HepG2 (cell line): ENCODE data around the gene WDR83. TPM values are rescaled to one million over a fixed set of nuclear protein-coding genes. Genes with fewer than 3 reads are reported as not detected.
A peak's percentile ranks its signal among the peaks of the same experiment; 100 is the strongest.

Source experiments
- ATAC-seq: fragments of 200-7000 bp; cut with Tn5 transposase; 3 replicates; pipeline ENCODE4 v1.9.1; 2020; ENCODE audit warnings: mild to moderate bottlenecking, moderate library complexity
- BruUV-seq: library from RNA; stranded (reverse); fragments of 400-500 nt; replicated peaks from 2 replicates; lab custom pipeline; 2021; lab: Mats Ljungman, UMichigan
- CTCF ChIA-PET: fragments of 300-600 bp; formaldehyde crosslinking; extraction: SDS; loops from one replicate; lab custom pipeline; 2021; ENCODE audit warnings: low total read pairs, inconsistent platforms, low intra/inter-chr PET ratio; lab: Yijun Ruan, JAX
- POLR2A ChIA-PET: fragments of 350-600 bp; sonication (Branson Sonifier 250); formaldehyde crosslinking; loops from one replicate; lab custom pipeline; 2020; ENCODE audit warnings: antibody characterized with exemption, inconsistent platforms; lab: Yijun Ruan, JAX
- DNase-seq: peaks from one replicate; pipeline ENCODE4 v3.0.0-alpha.2; 2015; ENCODE audit warnings: low spot score
- FAIRE-seq: peaks from 3 replicates; lab custom pipeline; 2011; peaks lifted over from hg19 to GRCh38; lab: Jason Lieb, UNC
- H2AFZ ChIP-seq: one replicate; pipeline ENCODE4 v1.6.1; 2011; ENCODE audit warnings: low read length, inconsistent platforms
- H3K27ac ChIP-seq: fragments of 300-600 bp; 3 replicates; pipeline ENCODE4 v1.8.0; 2011; ENCODE audit warnings: mixed run types, mild to moderate bottlenecking, mixed read lengths, low read length, inconsistent platforms; ENCODE audit not compliant: insufficient read depth; ENCODE audit errors: extremely low read length
- H3K27me3 ChIP-seq, 2 experiments: fragments of 200-600 bp in 1 of 2; 2 replicates in 1 of 2; 3 replicates in 1 of 2; pipeline versions ENCODE4 v1.6.0 to v1.8.0; 2011; ENCODE audit warnings: low read length in 2 of 2, mild to moderate bottlenecking in 2 of 2, moderate library complexity in 2 of 2, inconsistent platforms in 1 of 2; ENCODE audit not compliant: insufficient read depth in 2 of 2, control insufficient read depth in 1 of 2
- H3K36me3 ChIP-seq, 2 experiments: fragments of 200-600 bp in 1 of 2; replicated peaks in 1 of 2; 2 replicates in 1 of 2; 3 replicates in 1 of 2; pipeline versions ENCODE4 v1.5.1 to v1.8.0; 2011; ENCODE audit warnings: low read length in 2 of 2, inconsistent platforms in 1 of 2; ENCODE audit not compliant: insufficient read depth in 2 of 2, control insufficient read depth in 1 of 2
- H3K4me1 ChIP-seq: 2 replicates; pipeline ENCODE4 v1.5.1; 2012; ENCODE audit warnings: low read length, inconsistent platforms; ENCODE audit not compliant: insufficient read depth
- H3K4me2 ChIP-seq: 2 replicates; pipeline ENCODE4 v1.6.0; 2011; ENCODE audit warnings: low read depth, low read length, inconsistent platforms
- H3K4me3 ChIP-seq, 3 experiments: fragments of 200-600 bp in 1 of 3; sonication (generic), shearing (Covaris generic) in 1 of 3; replicated peaks in 1 of 3; 2 replicates each; pipeline ENCODE4 v1.5.1; 2011 to 2016; ENCODE audit warnings: low read length in 3 of 3, inconsistent platforms in 2 of 3, low read depth in 2 of 3, mild to moderate bottlenecking in 2 of 3, control low read depth in 1 of 3, mixed read lengths in 1 of 3; ENCODE audit not compliant: insufficient read depth in 1 of 3
- H3K79me2 ChIP-seq: one replicate; pipeline ENCODE4 v1.6.1; 2011; ENCODE audit warnings: low read length, inconsistent platforms; ENCODE audit not compliant: insufficient read depth
- H3K9ac ChIP-seq: 2 replicates; pipeline ENCODE4 v1.6.0; 2011; ENCODE audit warnings: mild to moderate bottlenecking, low read depth, low read length, inconsistent platforms; ENCODE audit not compliant: insufficient read depth
- H3K9me3 ChIP-seq: 2 replicates; pipeline ENCODE4 v1.5.1; 2012; ENCODE audit warnings: mild to moderate bottlenecking, low read length
- H4K20me1 ChIP-seq: 2 replicates; pipeline ENCODE4 v1.6.0; 2011; ENCODE audit warnings: inconsistent platforms, mild to moderate bottlenecking, low read length, moderate library complexity; ENCODE audit not compliant: insufficient read depth
- CBX1 ChIP-seq: IDR thresholded peaks from one replicate; pipeline ENCODE4 v1.6.1; 2016; ENCODE audit warnings: antibody characterized with exemption, low read depth
- MAZ ChIP-seq, 2 experiments: sonication (generic) in 1 of 2; formaldehyde crosslinking in 1 of 2; IDR thresholded peaks; 2 replicates each; pipeline versions ENCODE4 v1.5.0 to v1.6.1; 2012 to 2020; ENCODE audit warnings: low read depth in 2 of 2, mild to moderate bottlenecking in 2 of 2, borderline replicate concordance in 1 of 2, improper control_type of control experiment in 1 of 2, low read length in 1 of 2, missing genetic modification reagents in 1 of 2, moderate library complexity in 1 of 2
- NFE2 ChIP-seq: sonication (generic); formaldehyde crosslinking; IDR thresholded peaks from 2 replicates; pipeline ENCODE4 v1.4.0; 2020; ENCODE audit warnings: missing genetic modification reagents
- PRPF4 ChIP-seq: fragments of 200-400 bp; formaldehyde crosslinking; IDR thresholded peaks from 2 replicates; pipeline ENCODE4 v1.6.1; 2016; ENCODE audit warnings: low read length, low read depth; ENCODE audit not compliant: poor library complexity, severe bottlenecking
- SOX5 ChIP-seq: IDR thresholded peaks from 2 replicates; pipeline ENCODE4 v1.6.1; 2016; ENCODE audit warnings: borderline replicate concordance
- ZMYM3 ChIP-seq: sonication (generic); formaldehyde crosslinking; IDR thresholded peaks from 2 replicates; pipeline ENCODE4 v1.5.1; 2020; ENCODE audit warnings: mild to moderate bottlenecking, missing genetic modification reagents
- ZNF205 ChIP-seq: IDR thresholded peaks from 2 replicates; pipeline ENCODE4 v1.6.1; 2018; ENCODE audit warnings: missing biosample characterization, missing genetic modification reagents
- ZNF713 ChIP-seq: sonication (generic); formaldehyde crosslinking; IDR thresholded peaks from 2 replicates; pipeline ENCODE4 v1.4.0; 2020; ENCODE audit warnings: mild to moderate bottlenecking, missing genetic modification reagents
- WGBS: methylation state at CpG from one replicate; pipeline ENCODE4 v1.1.6; 2017; ENCODE audit warnings: low lambda C conversion rate; 5-methylcytosine and 5-hydroxymethylcytosine counted together
- in situ Hi-C: cut with HindIII; loops from 2 replicates; pipeline ENCODE4 v1.10.0; 2017; ENCODE audit warnings: low pct_unique_long_range_greater_than_20kb; ENCODE audit not compliant: extremely low pct_ligation_motif_present
- intact Hi-C: fragments of 100-400 bp; cut with micrococcal nuclease; formaldehyde crosslinking; loops from one replicate; pipeline ENCODE4 v1.10.0; 2022; ENCODE audit not compliant: unreplicated experiment
- polyA plus RNA-seq, 8 experiments: library from polyadenylated mRNA; depleted of rRNA in 3 of 8; stranded (reverse) in 7 of 8; unstranded in 1 of 8; fragments of >200 nt; fragmentation: Illumina TruSeq in 4 of 8; extraction: Trizol in 4 of 8; gene quantifications; 2 replicates each; pipeline versions ENCODE4 v1.2.1 to v1.2.3, GENCODE V29; 2011 to 2016; ENCODE audit warnings: low read depth in 4 of 8, missing spikeins in 1 of 8, mixed read lengths in 1 of 8; ENCODE audit not compliant: insufficient read depth in 1 of 8
- total RNA-seq, 5 experiments: library from RNA; depleted of rRNA; stranded (reverse); fragments of >200 nt; fragmentation: Illumina TruSeq; extraction: Trizol; gene quantifications; 2 replicates each; pipeline ENCODE4 v1.2.3, GENCODE V29; 2016; ENCODE audit warnings: low read depth in 1 of 5
- TF ChIP-seq, protein P1 (sequence below): sonication (generic); formaldehyde crosslinking; IDR thresholded peaks from 2 replicates; pipeline ENCODE4 v1.4.0; 2020; ENCODE audit warnings: missing genetic modification reagents, borderline replicate concordance
- TF ChIP-seq, protein P2 (sequence below): sonication (generic); formaldehyde crosslinking; IDR thresholded peaks from 2 replicates; pipeline ENCODE4 v1.4.0; 2020; ENCODE audit warnings: missing genetic modification reagents
- TF ChIP-seq, protein P3 (sequence below): sonication (generic); formaldehyde crosslinking; IDR thresholded peaks from 2 replicates; pipeline ENCODE4 v1.5.0; 2020; ENCODE audit warnings: missing genetic modification reagents

Gene WDR83
- total and polyA plus RNA-seq, 2 of the 13 experiments (the other 11 are each of a cell fraction or from before 2014, with no cell fraction given), result 4.5 to 10.7 TPM

DNA sequence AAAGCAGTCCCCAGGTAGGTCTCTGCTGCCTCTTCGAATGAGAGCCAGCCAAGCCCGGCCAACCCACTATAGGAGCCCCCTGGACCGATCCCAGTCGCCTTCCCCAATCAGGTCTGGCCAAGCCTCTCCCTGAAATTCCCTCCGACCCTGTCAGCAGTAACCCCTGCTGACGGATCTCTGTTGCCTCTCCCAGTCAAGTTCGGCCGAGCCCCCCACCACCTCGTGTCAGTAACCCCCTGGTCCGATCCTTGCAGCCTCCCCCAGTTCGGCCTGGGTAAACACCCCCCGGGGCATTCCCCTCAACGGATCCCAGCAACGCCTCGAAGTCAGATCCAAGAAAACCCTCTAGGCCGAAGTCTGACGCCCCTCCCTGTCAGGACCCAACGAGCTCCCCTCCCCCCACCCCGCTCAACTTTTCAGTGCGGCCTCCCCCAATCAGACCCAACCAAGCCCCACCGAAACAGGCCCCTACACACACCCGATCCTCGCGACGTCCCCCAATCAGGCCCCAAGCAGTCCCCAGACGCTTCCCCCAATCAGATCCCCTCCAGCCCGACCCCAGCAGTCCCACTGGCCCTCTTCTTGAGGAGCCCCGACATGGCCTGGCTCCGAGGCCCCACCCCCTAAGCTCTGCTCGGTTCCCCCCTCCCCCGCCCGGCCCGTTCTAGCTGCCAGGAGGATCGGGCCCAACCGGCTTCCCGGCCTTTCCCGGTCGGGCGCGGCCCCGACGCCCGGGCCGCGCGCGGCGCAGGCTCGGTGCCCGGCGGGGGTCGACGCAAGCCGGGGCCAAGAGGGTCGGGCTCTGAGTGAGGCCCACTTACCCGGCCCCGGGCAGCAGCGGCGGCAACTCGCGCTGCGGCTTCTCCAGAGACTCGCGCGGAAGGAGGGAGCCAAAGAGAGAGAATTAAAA, 55.3 kb downstream of the WDR83 start (continued):
- TF ChIP-seq, protein P1, sequence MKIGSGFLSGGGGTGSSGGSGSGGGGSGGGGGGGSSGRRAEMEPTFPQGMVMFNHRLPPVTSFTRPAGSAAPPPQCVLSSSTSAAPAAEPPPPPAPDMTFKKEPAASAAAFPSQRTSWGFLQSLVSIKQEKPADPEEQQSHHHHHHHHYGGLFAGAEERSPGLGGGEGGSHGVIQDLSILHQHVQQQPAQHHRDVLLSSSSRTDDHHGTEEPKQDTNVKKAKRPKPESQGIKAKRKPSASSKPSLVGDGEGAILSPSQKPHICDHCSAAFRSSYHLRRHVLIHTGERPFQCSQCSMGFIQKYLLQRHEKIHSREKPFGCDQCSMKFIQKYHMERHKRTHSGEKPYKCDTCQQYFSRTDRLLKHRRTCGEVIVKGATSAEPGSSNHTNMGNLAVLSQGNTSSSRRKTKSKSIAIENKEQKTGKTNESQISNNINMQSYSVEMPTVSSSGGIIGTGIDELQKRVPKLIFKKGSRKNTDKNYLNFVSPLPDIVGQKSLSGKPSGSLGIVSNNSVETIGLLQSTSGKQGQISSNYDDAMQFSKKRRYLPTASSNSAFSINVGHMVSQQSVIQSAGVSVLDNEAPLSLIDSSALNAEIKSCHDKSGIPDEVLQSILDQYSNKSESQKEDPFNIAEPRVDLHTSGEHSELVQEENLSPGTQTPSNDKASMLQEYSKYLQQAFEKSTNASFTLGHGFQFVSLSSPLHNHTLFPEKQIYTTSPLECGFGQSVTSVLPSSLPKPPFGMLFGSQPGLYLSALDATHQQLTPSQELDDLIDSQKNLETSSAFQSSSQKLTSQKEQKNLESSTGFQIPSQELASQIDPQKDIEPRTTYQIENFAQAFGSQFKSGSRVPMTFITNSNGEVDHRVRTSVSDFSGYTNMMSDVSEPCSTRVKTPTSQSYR (CRISPR knock-in tag), result peak; percentile 46; the same call in 1 of the 2 replicates

DNA sequence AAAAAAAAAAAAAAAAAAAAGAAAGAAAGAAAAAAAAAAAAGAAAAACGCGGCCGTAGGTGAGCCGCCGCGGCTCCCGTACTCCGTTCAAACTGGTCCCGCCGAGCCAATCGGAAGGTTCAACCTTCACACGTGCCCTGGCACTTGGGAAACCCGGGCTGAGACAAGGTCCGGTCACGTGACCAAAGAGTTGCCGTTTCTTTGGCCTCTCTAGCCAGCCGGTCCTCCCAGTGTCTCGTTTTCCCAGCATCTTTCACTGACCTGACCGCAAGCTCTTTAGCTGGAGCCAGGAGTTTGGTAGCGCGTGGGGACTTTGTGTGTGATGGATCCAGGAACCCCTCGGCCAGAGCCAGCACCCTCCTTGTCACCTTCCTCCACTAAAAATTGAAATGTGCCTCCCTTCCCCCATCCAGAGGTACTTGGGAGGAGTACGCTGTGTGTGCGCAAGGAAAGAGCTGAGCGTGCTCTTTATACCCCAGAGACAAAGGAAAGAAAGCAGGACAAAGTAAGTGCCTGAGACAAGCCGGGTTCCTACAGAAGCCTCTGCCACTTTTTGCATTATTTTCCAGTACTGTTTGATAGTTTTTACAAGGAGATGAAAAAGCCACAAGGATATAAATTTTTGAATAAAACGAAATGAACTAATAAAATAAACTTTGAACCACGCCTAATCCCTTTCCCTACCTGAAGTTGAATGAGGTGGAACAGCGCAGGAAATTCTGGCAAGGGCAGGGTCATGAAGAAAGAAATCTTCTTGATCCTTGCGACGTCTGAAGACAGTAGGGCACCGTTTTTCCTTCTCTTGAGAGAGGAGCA, 56.2 kb downstream of the WDR83 start:
- ChIA-PET CTCF (no interaction called here), POLR2A (interaction anchor here (0.6 to 4.8 kb wide), 14 partner anchors 10 to 211 kb away, joined by 3 to 51 read pairs (median 4); partner anchors contain the start of genes FARSA, FBXW9, GET3 and JUNB)
- BruUV-seq, result TSS peak; percentile 98
- no peaks in the 10 kb centered on the region; a peak in 1 of 5 replicates for H3K27me3 ChIP-seq
- H3K4me1 ChIP-seq, result peaks cover 20% of the 10 kb centered on the region
- 1% methylated on average over 32 of the region's 32 CpGs for WGBS
- peaks cover 54% of the 10 kb centered on the region for H3K79me2 ChIP-seq
- in situ Hi-C loops, result no loop called here
- H3K9ac ChIP-seq, result peak overlapping the region; percentile 87
- peak; percentile 75 for ATAC-seq
- peak overlapping the region; percentile 98 for H3K4me2 ChIP-seq
- H4K20me1 ChIP-seq, result no peaks in the 10 kb centered on the region
- H3K4me3 ChIP-seq, result peak overlapping the region; percentile 92 to 96 (median 93)
- peak; percentile 97 for FAIRE-seq
- H3K9me3 ChIP-seq, result no peaks in the 10 kb centered on the region
- H2AFZ ChIP-seq, result peak overlapping the region; percentile 78
- intact Hi-C loops, result loop anchor here (1.0 kb wide), 1 partner anchor 15 kb away; the partner anchor contains the start of gene GET3
- H3K27ac ChIP-seq, result peak overlapping the region; percentile 77
- DNase-seq, result peak; percentile 99
- peaks cover 2 to 13% of the 10 kb centered on the region in 2 experiments for H3K36me3 ChIP-seq
- TF ChIP-seq ZNF713 (CRISPR knock-in tag) (no peak), SOX5 (CRISPR knock-in tag) (peak; percentile 40; the same call in 1 of the 2 replicates), ZMYM3 (CRISPR knock-in tag) (no peak), ZNF205 (CRISPR knock-in tag) (no peak), MAZ (IDR thresholded peaks at IDR 0.05; ENCODE audit: borderline replicate concordance, low read depth, low read length) (no peak), MAZ (CRISPR knock-in tag; IDR thresholded peaks at IDR 0.05; ENCODE audit: low read depth) (no peak), NFE2 (no peak), CBX1 (no peak), PRPF4 (no peak)
- TF ChIP-seq, protein P2, sequence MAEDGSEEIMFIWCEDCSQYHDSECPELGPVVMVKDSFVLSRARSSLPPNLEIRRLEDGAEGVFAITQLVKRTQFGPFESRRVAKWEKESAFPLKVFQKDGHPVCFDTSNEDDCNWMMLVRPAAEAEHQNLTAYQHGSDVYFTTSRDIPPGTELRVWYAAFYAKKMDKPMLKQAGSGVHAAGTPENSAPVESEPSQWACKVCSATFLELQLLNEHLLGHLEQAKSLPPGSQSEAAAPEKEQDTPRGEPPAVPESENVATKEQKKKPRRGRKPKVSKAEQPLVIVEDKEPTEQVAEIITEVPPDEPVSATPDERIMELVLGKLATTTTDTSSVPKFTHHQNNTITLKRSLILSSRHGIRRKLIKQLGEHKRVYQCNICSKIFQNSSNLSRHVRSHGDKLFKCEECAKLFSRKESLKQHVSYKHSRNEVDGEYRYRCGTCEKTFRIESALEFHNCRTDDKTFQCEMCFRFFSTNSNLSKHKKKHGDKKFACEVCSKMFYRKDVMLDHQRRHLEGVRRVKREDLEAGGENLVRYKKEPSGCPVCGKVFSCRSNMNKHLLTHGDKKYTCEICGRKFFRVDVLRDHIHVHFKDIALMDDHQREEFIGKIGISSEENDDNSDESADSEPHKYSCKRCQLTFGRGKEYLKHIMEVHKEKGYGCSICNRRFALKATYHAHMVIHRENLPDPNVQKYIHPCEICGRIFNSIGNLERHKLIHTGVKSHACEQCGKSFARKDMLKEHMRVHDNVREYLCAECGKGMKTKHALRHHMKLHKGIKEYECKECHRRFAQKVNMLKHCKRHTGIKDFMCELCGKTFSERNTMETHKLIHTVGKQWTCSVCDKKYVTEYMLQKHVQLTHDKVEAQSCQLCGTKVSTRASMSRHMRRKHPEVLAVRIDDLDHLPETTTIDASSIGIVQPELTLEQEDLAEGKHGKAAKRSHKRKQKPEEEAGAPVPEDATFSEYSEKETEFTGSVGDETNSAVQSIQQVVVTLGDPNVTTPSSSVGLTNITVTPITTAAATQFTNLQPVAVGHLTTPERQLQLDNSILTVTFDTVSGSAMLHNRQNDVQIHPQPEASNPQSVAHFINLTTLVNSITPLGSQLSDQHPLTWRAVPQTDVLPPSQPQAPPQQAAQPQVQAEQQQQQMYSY (CRISPR knock-in tag), result peak; percentile 16; the same call in 1 of the 2 replicates
- TF ChIP-seq, protein P3, sequence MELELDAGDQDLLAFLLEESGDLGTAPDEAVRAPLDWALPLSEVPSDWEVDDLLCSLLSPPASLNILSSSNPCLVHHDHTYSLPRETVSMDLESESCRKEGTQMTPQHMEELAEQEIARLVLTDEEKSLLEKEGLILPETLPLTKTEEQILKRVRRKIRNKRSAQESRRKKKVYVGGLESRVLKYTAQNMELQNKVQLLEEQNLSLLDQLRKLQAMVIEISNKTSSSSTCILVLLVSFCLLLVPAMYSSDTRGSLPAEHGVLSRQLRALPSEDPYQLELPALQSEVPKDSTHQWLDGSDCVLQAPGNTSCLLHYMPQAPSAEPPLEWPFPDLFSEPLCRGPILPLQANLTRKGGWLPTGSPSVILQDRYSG, result 0 out of 2 replicates have a peak, but pooled peaks have one; percentile 14
